ENCODE results near the gene PTPRN2. TPM values are rescaled to one million over a fixed set of nuclear protein-coding genes. Genes with fewer than 3 reads are reported as not detected.
"Not testable (repeated sequence)": the region's sequence is repeated elsewhere in the genome, so short reads cannot be mapped to it uniquely, and the experiment has no call there.

PTPRN2 gene
- total RNA-seq, 1 donor from 2014 or later, result 11.4 TPM

GRCh38 chr7:158157460-158157859 lies 430.2 kb downstream of the PTPRN2 start:
- Mint-ChIP-seq H3K27me3 (no peaks in the 10 kb centered on the region), H3K27ac (no peak overlapping the region), H3K9me3 (ENCODE audit: low read depth) (peaks cover 10% of the 10 kb centered on the region), H3K4me1 (ENCODE audit: low read depth) (no peaks in the 10 kb centered on the region), H3K36me3 (ENCODE audit: insufficient read depth) (peaks cover 2% of the 10 kb centered on the region), H3K4me3 (ENCODE audit: low read depth) (no peak overlapping the region)
- DNase-seq (ENCODE audit: low spot score, unreplicated experiment), result no peak
- no peak for TF ChIP-seq CTCF (IDR thresholded peaks at IDR 0.05; ENCODE audit: unreplicated experiment)

- H3K27ac Mint-ChIP-seq, result not testable (repeated sequence)
These were observed 436.4 kb downstream of the PTPRN2 start for GRCh38 chr7:158151273-158151672.

GRCh38 chr7:158150234-158150633 lies 437.4 kb downstream of the PTPRN2 start:
- no peaks in the 10 kb centered on the region for H3K4me1 Mint-ChIP-seq (ENCODE audit: low read depth)
- no peak overlapping the region for H3K4me3 Mint-ChIP-seq (ENCODE audit: low read depth)
- H3K36me3 Mint-ChIP-seq (ENCODE audit: insufficient read depth), result no peaks in the 10 kb centered on the region
- no peaks in the 10 kb centered on the region for H3K27me3 Mint-ChIP-seq
- no peak for TF ChIP-seq CTCF (IDR thresholded peaks at IDR 0.05; ENCODE audit: unreplicated experiment)
- H3K9me3 Mint-ChIP-seq (ENCODE audit: low read depth), result peaks cover 4% of the 10 kb centered on the region
- no peak overlapping the region for H3K27ac Mint-ChIP-seq
- DNase-seq (ENCODE audit: low spot score, unreplicated experiment), result no peak

More at GRCh38 chr7:158151273-158151672, 436.4 kb downstream of the PTPRN2 start:
- peaks cover 10% of the 10 kb centered on the region for H3K9me3 Mint-ChIP-seq (ENCODE audit: low read depth)
- DNase-seq (ENCODE audit: low spot score, unreplicated experiment); H3K36me3 Mint-ChIP-seq (ENCODE audit: insufficient read depth); H3K4me3 Mint-ChIP-seq (ENCODE audit: low read depth); H3K4me1 Mint-ChIP-seq (ENCODE audit: low read depth); H3K27me3 Mint-ChIP-seq: not testable (repeated sequence)

GRCh38 chr7:158147431-158147830 lies 440.2 kb downstream of the PTPRN2 start:
- not testable (repeated sequence) for H3K36me3 Mint-ChIP-seq (ENCODE audit: insufficient read depth); DNase-seq (ENCODE audit: low spot score, unreplicated experiment)

GRCh38 chr7:158145370-158145769 lies 442.3 kb downstream of the PTPRN2 start:
- Mint-ChIP-seq H3K36me3 (ENCODE audit: insufficient read depth) (no peaks in the 10 kb centered on the region), H3K27me3 (no peaks in the 10 kb centered on the region), H3K4me3 (ENCODE audit: low read depth) (no peak overlapping the region), H3K27ac (no peak overlapping the region), H3K9me3 (ENCODE audit: low read depth) (peaks cover 4% of the 10 kb centered on the region), H3K4me1 (ENCODE audit: low read depth) (no peaks in the 10 kb centered on the region)
- no peak for DNase-seq (ENCODE audit: low spot score, unreplicated experiment)
- TF ChIP-seq CTCF (IDR thresholded peaks at IDR 0.05; ENCODE audit: unreplicated experiment), result no peak

More at GRCh38 chr7:158147431-158147830, 440.2 kb downstream of the PTPRN2 start:
- not testable (repeated sequence) for H3K9me3 Mint-ChIP-seq (ENCODE audit: low read depth); H3K4me3 Mint-ChIP-seq (ENCODE audit: low read depth); H3K27me3 Mint-ChIP-seq; H3K4me1 Mint-ChIP-seq (ENCODE audit: low read depth); H3K27ac Mint-ChIP-seq

- no peaks in the 10 kb centered on the region for H3K36me3 Mint-ChIP-seq (ENCODE audit: insufficient read depth)
- no peak for DNase-seq (ENCODE audit: low spot score, unreplicated experiment)
- no peak for TF ChIP-seq CTCF (IDR thresholded peaks at IDR 0.05; ENCODE audit: unreplicated experiment)
- H3K4me1 Mint-ChIP-seq (ENCODE audit: low read depth), result no peaks in the 10 kb centered on the region
- H3K9me3 Mint-ChIP-seq (ENCODE audit: low read depth), result peaks cover 4% of the 10 kb centered on the region
- H3K27me3 Mint-ChIP-seq, result no peaks in the 10 kb centered on the region
- H3K4me3 Mint-ChIP-seq (ENCODE audit: low read depth), result no peak overlapping the region
- H3K27ac Mint-ChIP-seq, result peak overlapping the region; percentile 62
These were observed 444.2 kb downstream of the PTPRN2 start for GRCh38 chr7:158143196-158144120.
